Esophagus squamous epithelium (tissue), 4 donors: ENCODE measurements around the gene TTC28.

Source experiments
- POLR2A ChIP-seq, 4 donors: fragments of 450-650 bp; IDR thresholded peaks; one replicate each; pipeline ENCODE4 v1.6.1; 2017; ENCODE audit warnings: antibody characterized with exemption in 4 of 4, mild to moderate bottlenecking in 4 of 4, moderate library complexity in 3 of 4
- TF ChIP-seq, protein P1 (sequence below), 6 experiments: fragments of 450-650 bp in 4 of 6; fragments of 200-600 bp in 2 of 6; sonication (generic) in 2 of 6; IDR thresholded peaks; one replicate each; pipeline ENCODE4 v1.5.1; 2016 to 2019; ENCODE audit warnings: antibody characterized with exemption in 6 of 6, mild to moderate bottlenecking in 4 of 6, moderate library complexity in 4 of 6

DNA sequence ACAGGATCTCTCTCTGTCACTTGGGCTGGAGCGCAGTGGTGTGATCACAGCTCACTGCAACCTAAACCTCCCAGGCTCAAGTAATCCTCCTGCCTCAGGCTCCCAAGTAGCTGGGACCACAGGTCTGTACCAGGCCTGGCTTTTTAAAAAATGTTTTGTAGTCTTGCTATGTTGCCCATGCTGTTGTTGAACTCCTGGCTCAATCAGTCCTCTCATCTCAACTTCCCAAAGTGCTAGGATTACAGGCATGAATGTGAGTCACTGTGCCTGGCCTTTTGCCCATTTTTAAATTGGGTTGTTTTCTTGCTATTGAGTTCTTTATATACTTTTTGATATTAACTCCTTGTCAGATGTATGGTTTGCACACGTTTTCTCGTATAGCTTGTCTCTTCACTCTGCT lies 727.5 kb downstream of the TTC28 start:
- TF ChIP-seq, protein P1, sequence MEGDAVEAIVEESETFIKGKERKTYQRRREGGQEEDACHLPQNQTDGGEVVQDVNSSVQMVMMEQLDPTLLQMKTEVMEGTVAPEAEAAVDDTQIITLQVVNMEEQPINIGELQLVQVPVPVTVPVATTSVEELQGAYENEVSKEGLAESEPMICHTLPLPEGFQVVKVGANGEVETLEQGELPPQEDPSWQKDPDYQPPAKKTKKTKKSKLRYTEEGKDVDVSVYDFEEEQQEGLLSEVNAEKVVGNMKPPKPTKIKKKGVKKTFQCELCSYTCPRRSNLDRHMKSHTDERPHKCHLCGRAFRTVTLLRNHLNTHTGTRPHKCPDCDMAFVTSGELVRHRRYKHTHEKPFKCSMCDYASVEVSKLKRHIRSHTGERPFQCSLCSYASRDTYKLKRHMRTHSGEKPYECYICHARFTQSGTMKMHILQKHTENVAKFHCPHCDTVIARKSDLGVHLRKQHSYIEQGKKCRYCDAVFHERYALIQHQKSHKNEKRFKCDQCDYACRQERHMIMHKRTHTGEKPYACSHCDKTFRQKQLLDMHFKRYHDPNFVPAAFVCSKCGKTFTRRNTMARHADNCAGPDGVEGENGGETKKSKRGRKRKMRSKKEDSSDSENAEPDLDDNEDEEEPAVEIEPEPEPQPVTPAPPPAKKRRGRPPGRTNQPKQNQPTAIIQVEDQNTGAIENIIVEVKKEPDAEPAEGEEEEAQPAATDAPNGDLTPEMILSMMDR (IDR thresholded peaks at IDR 0.05) = no peak
- TF ChIP-seq POLR2A (IDR thresholded peaks at IDR 0.05) = no peak
